Measurements from ENCODE around the gene MT3. TPM values are rescaled to one million over a fixed set of nuclear protein-coding genes. Genes with fewer than 3 reads are reported as not detected.

The MT3 gene
- total RNA-seq, 1 experiment from 2014 or later: not detected

Other genes with a start within 250 kb of the MT3 start
- gene AMFR, start 164.0 kb upstream of the MT3 start, total RNA-seq (2014; rRNA removed; shearing (Covaris generic)): 197 and 209 TPM in 2 replicates
- gene NUDT21, start 138.2 kb upstream of the MT3 start, total RNA-seq (2014; rRNA removed; shearing (Covaris generic)): 115 and 140 TPM in 2 replicates
- gene OGFOD1, start 138.0 kb upstream of the MT3 start, total RNA-seq (2014; rRNA removed; shearing (Covaris generic)): 121 and 132 TPM in 2 replicates
- gene BBS2, start 69.5 kb upstream of the MT3 start, total RNA-seq (2014; rRNA removed; shearing (Covaris generic)): 67.3 and 75.3 TPM in 2 replicates
- gene MT4, start 24.5 kb upstream of the MT3 start, total RNA-seq (2014; rRNA removed; shearing (Covaris generic)): not detected in 2 replicates
- gene MT2A, start 19.1 kb downstream of the MT3 start, total RNA-seq (2014; rRNA removed; shearing (Covaris generic)): 83.8 and 113 TPM in 2 replicates
- gene MT1E, start 36.3 kb downstream of the MT3 start, total RNA-seq (2014; rRNA removed; shearing (Covaris generic)): 2.3 TPM in 1 of 2 replicates, not detected in the other
- gene MT1M, start 43.1 kb downstream of the MT3 start, total RNA-seq (2014; rRNA removed; shearing (Covaris generic)): not detected in 2 replicates
- gene MT1A, start 49.1 kb downstream of the MT3 start, total RNA-seq (2014; rRNA removed; shearing (Covaris generic)): 19.4 and 32.8 TPM in 2 replicates
- not detected in 2 replicates for gene MT1B, start 62.4 kb downstream of the MT3 start, total RNA-seq (2014; rRNA removed; shearing (Covaris generic))
- gene MT1F, start 68.4 kb downstream of the MT3 start, total RNA-seq (2014; rRNA removed; shearing (Covaris generic)): 0.72 and 0.97 TPM in 2 replicates
- gene MT1G, start 78.5 kb downstream of the MT3 start, total RNA-seq (2014; rRNA removed; shearing (Covaris generic)): not detected in 2 replicates
- gene MT1H, start 80.3 kb downstream of the MT3 start, total RNA-seq (2014; rRNA removed; shearing (Covaris generic)): not detected in 2 replicates
- 5.6 and 11.3 TPM in 2 replicates for gene MT1X, start 92.9 kb downstream of the MT3 start, total RNA-seq (2014; rRNA removed; shearing (Covaris generic))
- 78.1 and 87.7 TPM in 2 replicates for gene NUP93, start 140.6 kb downstream of the MT3 start, total RNA-seq (2014; rRNA removed; shearing (Covaris generic))